ENCODE results near the gene DNM2. TPM values are rescaled to one million over a fixed set of nuclear protein-coding genes. Genes with fewer than 3 reads are reported as not detected.

Gene DNM2
- total and polyA plus RNA-seq, 2 donors (not counting 1 experiment from before 2014, with no cell fraction given) = 42.6 to 76.8 TPM

- Histone ChIP-seq H3K27me3 (ENCODE audit: control insufficient read depth, insufficient read depth, low read length) (no peaks in the 10 kb centered on the region), H2AFZ (ENCODE audit: low read length) (no peak overlapping the region), H3K4me3 (replicated peaks in 1 of 4; ENCODE audit: control extremely low read depth in 1 of 4, insufficient read depth in 1 of 4, low read depth in 3 of 4, low read length in 4 of 4) (no peak overlapping the region), H3K9me3 (ENCODE audit: control insufficient read depth, insufficient read depth, low read depth, low read length) (no peaks in the 10 kb centered on the region), H3K9ac (ENCODE audit: insufficient read depth, low read length) (no peak overlapping the region), H4K20me1 (ENCODE audit: control insufficient read depth, extremely low read depth, insufficient read depth, low read length) (no peaks in the 10 kb centered on the region), H3K4me2 (ENCODE audit: extremely low read depth, insufficient read depth, low read length) (no peak overlapping the region), H3K79me2 (ENCODE audit: control insufficient read depth, insufficient read depth, low read length) (no peaks in the 10 kb centered on the region), H3K36me3 (ENCODE audit: control insufficient read depth, insufficient read depth, low read length) (peaks cover 1% of the 10 kb centered on the region), H3K4me1 (ENCODE audit: control insufficient read depth, extremely low read depth, insufficient read depth, low read length) (no peaks in the 10 kb centered on the region), H3K27ac (ENCODE audit: insufficient read depth, low read length) (no peak overlapping the region)
- TF ChIP-seq CTCF (conservative IDR thresholded peaks at IDR 0.05 in 1 of 2, IDR thresholded peaks at IDR 0.05 in 1 of 2; ENCODE audit: low read depth in 1 of 2, low read length in 2 of 2) (no peak), EZH2 (IDR thresholded peaks at IDR 0.05; ENCODE audit: low read length, missing control alignments) (no peak)
- DNase-seq (ENCODE audit: low read depth in 2 of 2) = no peak
Measured at GRCh38 chr19:10707440-10707839, 10.4 kb upstream of the DNM2 start.

- Histone ChIP-seq H2AFZ (ENCODE audit: low read length) (no peak overlapping the region), H3K9ac (ENCODE audit: insufficient read depth, low read length) (no peak overlapping the region), H3K27me3 (ENCODE audit: control insufficient read depth, insufficient read depth, low read length) (no peaks in the 10 kb centered on the region), H3K9me3 (ENCODE audit: control insufficient read depth, insufficient read depth, low read depth, low read length) (no peaks in the 10 kb centered on the region), H3K4me2 (ENCODE audit: extremely low read depth, insufficient read depth, low read length) (no peak overlapping the region), H3K27ac (ENCODE audit: insufficient read depth, low read length) (no peak overlapping the region), H3K4me1 (ENCODE audit: control insufficient read depth, extremely low read depth, insufficient read depth, low read length) (no peaks in the 10 kb centered on the region), H3K4me3 (replicated peaks in 1 of 4; ENCODE audit: control extremely low read depth in 1 of 4, insufficient read depth in 1 of 4, low read depth in 3 of 4, low read length in 4 of 4) (no peak overlapping the region), H3K79me2 (ENCODE audit: control insufficient read depth, insufficient read depth, low read length) (no peaks in the 10 kb centered on the region), H4K20me1 (ENCODE audit: control insufficient read depth, extremely low read depth, insufficient read depth, low read length) (no peaks in the 10 kb centered on the region), H3K36me3 (ENCODE audit: control insufficient read depth, insufficient read depth, low read length) (peaks cover 6% of the 10 kb centered on the region)
- no peak for DNase-seq (ENCODE audit: low read depth in 2 of 2)
- TF ChIP-seq EZH2 (IDR thresholded peaks at IDR 0.05; ENCODE audit: low read length, missing control alignments) (no peak), CTCF (conservative IDR thresholded peaks at IDR 0.05 in 1 of 2, IDR thresholded peaks at IDR 0.05 in 1 of 2; ENCODE audit: low read depth in 1 of 2, low read length in 2 of 2) (no peak)
Measured at GRCh38 chr19:10708291-10708690, 9.6 kb upstream of the DNM2 start.

GRCh38 chr19:10712045-10712444, 5.8 kb upstream of the DNM2 start:
- Histone ChIP-seq H2AFZ (ENCODE audit: low read length) (no peak overlapping the region), H3K9me3 (ENCODE audit: control insufficient read depth, insufficient read depth, low read depth, low read length) (no peaks in the 10 kb centered on the region), H3K36me3 (ENCODE audit: control insufficient read depth, insufficient read depth, low read length) (peaks cover 6% of the 10 kb centered on the region), H4K20me1 (ENCODE audit: control insufficient read depth, extremely low read depth, insufficient read depth, low read length) (no peaks in the 10 kb centered on the region), H3K4me2 (ENCODE audit: extremely low read depth, insufficient read depth, low read length) (no peak overlapping the region), H3K27me3 (ENCODE audit: control insufficient read depth, insufficient read depth, low read length) (no peaks in the 10 kb centered on the region), H3K79me2 (ENCODE audit: control insufficient read depth, insufficient read depth, low read length) (no peaks in the 10 kb centered on the region), H3K27ac (ENCODE audit: insufficient read depth, low read length) (no peak overlapping the region), H3K9ac (ENCODE audit: insufficient read depth, low read length) (no peak overlapping the region), H3K4me1 (ENCODE audit: control insufficient read depth, extremely low read depth, insufficient read depth, low read length) (no peaks in the 10 kb centered on the region), H3K4me3 (replicated peaks in 1 of 4; ENCODE audit: control extremely low read depth in 1 of 4, insufficient read depth in 1 of 4, low read depth in 3 of 4, low read length in 4 of 4) (no peak overlapping the region)
- TF ChIP-seq CTCF (conservative IDR thresholded peaks at IDR 0.05 in 1 of 2, IDR thresholded peaks at IDR 0.05 in 1 of 2; ENCODE audit: low read depth in 1 of 2, low read length in 2 of 2) (no peak), EZH2 (IDR thresholded peaks at IDR 0.05; ENCODE audit: low read length, missing control alignments) (no peak)
- no peak for DNase-seq (ENCODE audit: low read depth in 2 of 2)

All from fibroblast of lung (primary cell).